DMS53 treated with DMSO at 0.1 percent for 48 hours (cell line): ENCODE results near the gene VPS41.

Experiments
- DNase-seq: peaks from one replicate; lab custom pipeline; 2025; ENCODE audit not compliant: unreplicated experiment; lab: John Stamatoyannopoulos, UW

VPS41 gene

DNA sequence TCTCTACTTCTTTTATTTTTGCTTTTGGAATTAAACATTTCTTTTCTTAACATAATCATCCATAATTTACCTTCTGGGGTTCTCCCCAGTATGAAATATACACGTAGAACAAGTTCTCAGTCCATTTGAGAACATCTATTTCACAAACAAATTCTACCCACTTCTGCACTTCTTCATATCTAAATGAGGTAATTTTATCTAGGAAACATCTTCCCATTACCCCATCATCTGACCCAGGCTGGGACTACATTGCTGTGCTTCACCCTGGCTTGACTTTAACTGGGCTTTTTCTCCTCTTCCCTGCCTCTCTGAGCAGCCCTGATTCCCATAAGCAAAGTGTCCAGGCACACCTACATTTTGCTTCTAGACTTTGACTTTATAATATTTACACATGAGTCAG is 234.5 kb downstream of the VPS41 start:
- DNase-seq: no peak

DNA sequence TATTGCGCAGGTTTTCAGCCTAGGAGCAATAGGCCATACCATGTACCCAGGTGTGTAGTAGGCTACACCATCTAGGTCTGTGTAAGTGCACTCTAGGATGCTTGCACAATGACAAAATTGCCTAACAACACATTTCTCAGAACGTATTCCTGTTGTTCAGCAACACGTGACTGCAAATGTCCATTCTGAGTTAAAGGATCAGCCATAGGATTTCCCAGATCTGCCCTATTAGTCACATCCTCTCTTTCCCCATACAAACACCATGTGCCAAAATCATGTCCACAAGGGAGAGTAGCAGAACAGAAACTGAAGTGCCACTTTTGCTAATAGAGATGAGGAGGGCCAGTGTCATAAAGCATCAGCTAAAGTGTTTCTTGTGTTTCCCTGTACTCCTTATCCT is 235.2 kb downstream of the VPS41 start:
- DNase-seq: no peak
